ENCODE measurements around the gene SNAPC2.
A peak's percentile ranks its signal among the peaks of the same experiment; 100 is the strongest.

The SNAPC2 gene

DNA sequence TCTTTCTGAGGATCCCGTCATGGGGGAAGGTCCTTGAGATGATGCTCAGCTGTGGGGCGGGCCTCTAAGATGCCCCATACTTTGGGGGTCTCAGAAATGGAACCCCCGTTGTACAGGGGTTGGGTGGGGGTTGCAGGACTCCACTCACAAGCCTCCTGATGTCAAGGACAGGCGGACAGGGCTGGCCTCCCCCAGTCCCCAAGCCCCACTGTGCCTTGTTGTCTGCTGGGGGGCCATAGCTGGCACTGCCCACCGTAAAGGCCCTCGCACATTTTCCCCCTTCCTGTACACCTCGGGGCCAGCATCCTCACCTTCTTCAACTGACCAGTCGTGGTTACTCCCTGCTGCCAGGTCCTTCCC, 2.7 kb downstream of the SNAPC2 start:
- peaks cover 15% of the 10 kb centered on the region for H3K4me1 ChIP-seq (ENCODE audit: control insufficient read depth, insufficient read depth, low read length)
- H3K36me3 ChIP-seq (ENCODE audit: control insufficient read depth, insufficient read depth, low read length), result peaks cover 8% of the 10 kb centered on the region
- no peaks in the 10 kb centered on the region for H3K9me3 ChIP-seq (ENCODE audit: control insufficient read depth, low read length)
- no peak overlapping the region for H3K4me3 ChIP-seq (ENCODE audit: insufficient read depth, low read depth, low read length)
- peaks cover 21% of the 10 kb centered on the region for H3K27me3 ChIP-seq (ENCODE audit: control insufficient read depth, insufficient read depth, low read length, poor library complexity, severe bottlenecking)
- H3K27ac ChIP-seq (ENCODE audit: insufficient read depth, low read depth, low read length, poor library complexity, severe bottlenecking), result no peak overlapping the region
- WGBS, 2 experiments, result 95 to 96% methylated on average over 8 of the region's 8 CpGs

DNA sequence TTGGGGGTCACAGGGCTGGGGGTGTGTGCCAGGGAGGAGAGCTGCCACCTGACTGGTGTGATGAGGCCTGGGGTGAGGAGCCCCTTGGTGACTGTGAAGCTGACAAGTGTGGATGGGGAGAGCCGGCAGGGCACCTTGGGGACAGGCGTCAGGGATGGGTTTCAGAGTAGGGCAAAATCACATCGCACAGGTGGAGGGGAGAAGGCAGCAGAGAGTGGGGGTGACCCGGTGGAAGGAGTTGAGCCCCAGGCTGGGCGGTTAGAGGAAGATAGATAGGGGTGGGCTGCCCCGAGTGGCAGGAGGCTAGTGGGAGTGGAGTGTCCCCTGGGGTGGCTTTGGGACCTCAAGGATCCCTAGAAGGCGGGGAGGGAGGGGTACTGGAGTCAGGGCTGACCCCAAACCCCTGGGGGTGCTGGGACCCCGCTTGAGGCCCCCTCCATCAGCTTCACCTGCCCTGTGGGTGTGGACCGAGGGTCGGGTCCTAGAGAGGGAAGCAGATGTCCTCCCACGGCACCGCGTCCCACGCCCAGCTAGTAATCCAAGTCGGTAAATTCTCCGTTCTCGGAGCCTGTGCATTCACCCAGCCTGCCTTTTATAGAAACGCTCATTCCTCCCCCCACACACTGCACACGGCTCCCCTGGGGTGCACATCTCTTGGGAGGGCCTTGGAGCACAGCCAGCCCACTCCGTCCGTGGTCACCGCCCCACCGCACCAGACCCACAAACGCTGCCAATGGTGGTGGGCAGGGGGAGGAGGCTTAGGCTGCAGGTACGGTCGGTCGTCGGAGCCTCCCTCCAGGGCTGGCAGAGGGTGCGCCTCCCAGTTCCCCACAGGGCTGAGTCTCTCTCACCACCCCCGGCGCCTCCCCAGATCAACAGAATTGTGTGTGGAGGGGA, 3.4 kb downstream of the SNAPC2 start:
- WGBS, 2 experiments, result 94 to 95% methylated on average over 31 of the region's 31 CpGs
- no peak overlapping the region for H3K4me3 ChIP-seq (ENCODE audit: insufficient read depth, low read depth, low read length)
- peaks cover 14% of the 10 kb centered on the region for H3K27me3 ChIP-seq (ENCODE audit: control insufficient read depth, insufficient read depth, low read length, poor library complexity, severe bottlenecking)
- peaks cover 15% of the 10 kb centered on the region for H3K4me1 ChIP-seq (ENCODE audit: control insufficient read depth, insufficient read depth, low read length)
- H3K9me3 ChIP-seq (ENCODE audit: control insufficient read depth, low read length), result no peaks in the 10 kb centered on the region
- peaks cover 8% of the 10 kb centered on the region for H3K36me3 ChIP-seq (ENCODE audit: control insufficient read depth, insufficient read depth, low read length)
- H3K27ac ChIP-seq (ENCODE audit: insufficient read depth, low read depth, low read length, poor library complexity, severe bottlenecking), result no peak overlapping the region

- peaks cover 8% of the 10 kb centered on the region for H3K36me3 ChIP-seq (ENCODE audit: control insufficient read depth, insufficient read depth, low read length)
- 90 to 94% methylated on average over 12 of the region's 12 CpGs for WGBS, 2 experiments
- peaks cover 15% of the 10 kb centered on the region for H3K4me1 ChIP-seq (ENCODE audit: control insufficient read depth, insufficient read depth, low read length)
- H3K9me3 ChIP-seq (ENCODE audit: control insufficient read depth, low read length), result no peaks in the 10 kb centered on the region
- peak overlapping the region; percentile 69 for H3K4me3 ChIP-seq (ENCODE audit: insufficient read depth, low read depth, low read length)
- H3K27me3 ChIP-seq (ENCODE audit: control insufficient read depth, insufficient read depth, low read length, poor library complexity, severe bottlenecking), result peaks cover 7% of the 10 kb centered on the region
- no peak overlapping the region for H3K27ac ChIP-seq (ENCODE audit: insufficient read depth, low read depth, low read length, poor library complexity, severe bottlenecking)
Observed at GRCh38 chr19:7924241-7924640, 4.1 kb downstream of the SNAPC2 start.

GRCh38 chr19:7924651-7925170, 4.6 kb downstream of the SNAPC2 start:
- Histone ChIP-seq H3K9me3 (ENCODE audit: control insufficient read depth, low read length) (no peaks in the 10 kb centered on the region), H3K27ac (ENCODE audit: insufficient read depth, low read depth, low read length, poor library complexity, severe bottlenecking) (no peak overlapping the region), H3K36me3 (ENCODE audit: control insufficient read depth, insufficient read depth, low read length) (peaks cover 8% of the 10 kb centered on the region), H3K4me3 (ENCODE audit: insufficient read depth, low read depth, low read length) (peak overlapping the region; percentile 69), H3K4me1 (ENCODE audit: control insufficient read depth, insufficient read depth, low read length) (peaks cover 11% of the 10 kb centered on the region), H3K27me3 (ENCODE audit: control insufficient read depth, insufficient read depth, low read length, poor library complexity, severe bottlenecking) (peaks cover 2% of the 10 kb centered on the region)
- WGBS, 2 experiments, result 53 to 55% methylated on average over 34 of the region's 34 CpGs

- H3K4me1 ChIP-seq (ENCODE audit: control insufficient read depth, insufficient read depth, low read length), result peaks cover 9% of the 10 kb centered on the region
- H3K36me3 ChIP-seq (ENCODE audit: control insufficient read depth, insufficient read depth, low read length), result peaks cover 8% of the 10 kb centered on the region
- peak overlapping the region; percentile 72 for H3K27ac ChIP-seq (ENCODE audit: insufficient read depth, low read depth, low read length, poor library complexity, severe bottlenecking)
- 0% methylated on average over 98 of the region's 98 CpGs for WGBS, 2 experiments
- peak overlapping the region; percentile 69 for H3K4me3 ChIP-seq (ENCODE audit: insufficient read depth, low read depth, low read length)
- no peaks in the 10 kb centered on the region for H3K9me3 ChIP-seq (ENCODE audit: control insufficient read depth, low read length)
- H3K27me3 ChIP-seq (ENCODE audit: control insufficient read depth, insufficient read depth, low read length, poor library complexity, severe bottlenecking), result no peaks in the 10 kb centered on the region
Observed at GRCh38 chr19:7925171-7925851, 5.2 kb downstream of the SNAPC2 start.

- Histone ChIP-seq H3K9me3 (ENCODE audit: control insufficient read depth, low read length) (no peaks in the 10 kb centered on the region), H3K27ac (ENCODE audit: insufficient read depth, low read depth, low read length, poor library complexity, severe bottlenecking) (peak within 1 kb of the TSS; percentile 72), H3K4me1 (ENCODE audit: control insufficient read depth, insufficient read depth, low read length) (peaks cover 6% of the 10 kb centered on the region), H3K27me3 (ENCODE audit: control insufficient read depth, insufficient read depth, low read length, poor library complexity, severe bottlenecking) (no peaks in the 10 kb centered on the region), H3K4me3 (ENCODE audit: insufficient read depth, low read depth, low read length) (peak within 1 kb of the TSS; percentile 69), H3K36me3 (ENCODE audit: control insufficient read depth, insufficient read depth, low read length) (peaks cover 13% of the 10 kb centered on the region)
- 9 to 12% methylated on average over 65 of the region's 65 CpGs for WGBS, 2 experiments
Observed at GRCh38 chr19:7926021-7926726, 6.0 kb downstream of the SNAPC2 start, which contains the start of gene CTXN1. TSS of gene CTXN1 (minus strand) at chr19:7926135. CDS start at chr19:7925538, 597 bp downstream.

DNA sequence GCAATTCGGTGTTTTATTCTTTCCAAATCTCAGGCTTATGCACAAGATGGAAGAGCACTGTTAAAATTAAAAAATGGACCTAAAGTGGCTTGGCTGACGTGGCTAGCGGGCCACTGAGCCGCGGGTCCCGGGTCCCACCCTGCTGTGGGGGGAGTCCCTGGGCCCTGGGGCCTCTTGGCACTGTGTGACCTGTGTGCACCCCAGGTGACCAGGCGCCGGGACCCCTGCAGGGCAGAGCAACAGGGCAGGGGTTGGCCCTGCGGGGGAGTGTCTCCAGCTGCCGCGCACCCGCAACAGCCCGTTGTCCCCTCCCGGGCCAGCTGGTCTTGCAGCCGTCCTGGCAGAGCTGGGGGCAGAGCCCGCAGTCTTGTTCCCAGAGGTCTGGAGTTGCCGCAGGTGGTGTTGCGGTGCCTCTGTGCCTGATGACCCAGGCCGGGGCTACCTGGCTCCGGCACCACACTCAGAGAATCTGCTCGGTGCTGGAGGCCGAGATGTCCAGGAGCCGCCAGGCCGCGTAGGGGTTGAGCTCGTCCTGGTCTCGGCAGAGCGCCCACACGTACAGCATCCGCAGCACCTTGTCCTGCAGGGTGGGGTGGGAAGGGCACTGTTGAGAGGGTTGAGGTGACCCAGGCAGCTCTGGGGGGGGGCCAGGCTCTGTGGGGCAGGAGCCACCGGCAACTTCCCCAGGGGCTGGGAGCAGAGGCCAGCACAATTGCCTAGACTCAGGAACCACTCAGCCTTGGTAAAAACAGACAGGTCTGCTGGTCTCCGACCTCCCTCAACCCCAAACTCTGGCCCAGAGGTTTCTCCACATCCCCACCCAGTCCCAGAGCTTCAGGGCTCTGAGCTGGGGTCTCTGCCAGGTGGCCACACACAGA, 6.8 kb downstream of the SNAPC2 start:
- no peaks in the 10 kb centered on the region for H3K9me3 ChIP-seq (ENCODE audit: control insufficient read depth, low read length)
- H3K4me1 ChIP-seq (ENCODE audit: control insufficient read depth, insufficient read depth, low read length), result no peaks in the 10 kb centered on the region
- H3K4me3 ChIP-seq (ENCODE audit: insufficient read depth, low read depth, low read length), result no peak overlapping the region
- H3K27me3 ChIP-seq (ENCODE audit: control insufficient read depth, insufficient read depth, low read length, poor library complexity, severe bottlenecking), result no peaks in the 10 kb centered on the region
- peaks cover 20% of the 10 kb centered on the region for H3K36me3 ChIP-seq (ENCODE audit: control insufficient read depth, insufficient read depth, low read length)
- 90 to 93% methylated on average over 32 of the region's 32 CpGs for WGBS, 2 experiments
- H3K27ac ChIP-seq (ENCODE audit: insufficient read depth, low read depth, low read length, poor library complexity, severe bottlenecking), result no peak overlapping the region

- H3K4me3 ChIP-seq (ENCODE audit: insufficient read depth, low read depth, low read length), result no peak overlapping the region
- H3K4me1 ChIP-seq (ENCODE audit: control insufficient read depth, insufficient read depth, low read length), result no peaks in the 10 kb centered on the region
- H3K36me3 ChIP-seq (ENCODE audit: control insufficient read depth, insufficient read depth, low read length), result peaks cover 21% of the 10 kb centered on the region
- H3K9me3 ChIP-seq (ENCODE audit: control insufficient read depth, low read length), result no peaks in the 10 kb centered on the region
- H3K27ac ChIP-seq (ENCODE audit: insufficient read depth, low read depth, low read length, poor library complexity, severe bottlenecking), result no peak overlapping the region
- H3K27me3 ChIP-seq (ENCODE audit: control insufficient read depth, insufficient read depth, low read length, poor library complexity, severe bottlenecking), result no peaks in the 10 kb centered on the region
- WGBS, 2 experiments, result 95 to 96% methylated on average over 23 of the region's 23 CpGs
Observed at GRCh38 chr19:7927605-7928333, 7.6 kb downstream of the SNAPC2 start.

DNA sequence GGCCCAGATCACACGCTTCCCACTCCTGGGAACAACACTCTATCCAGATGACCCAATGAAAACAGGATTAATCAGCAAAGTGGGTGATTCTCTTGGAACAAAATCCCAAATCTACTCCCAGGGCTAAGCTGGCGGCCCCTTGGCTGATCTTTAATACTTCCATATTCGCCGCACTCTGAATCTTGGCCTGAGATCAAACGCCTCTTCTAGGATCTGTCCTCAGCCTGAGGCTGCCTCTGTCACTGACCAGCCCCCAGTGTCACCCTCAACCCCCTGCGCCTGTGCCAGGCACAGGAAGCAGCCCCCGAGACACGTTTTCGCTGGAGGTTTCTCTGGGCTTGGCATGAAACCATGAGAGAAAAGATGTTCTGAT, 8.2 kb downstream of the SNAPC2 start:
- WGBS, 2 experiments, result 94 to 95% methylated on average over 9 of the region's 9 CpGs
- Histone ChIP-seq H3K4me3 (ENCODE audit: insufficient read depth, low read depth, low read length) (no peak overlapping the region), H3K9me3 (ENCODE audit: control insufficient read depth, low read length) (no peaks in the 10 kb centered on the region), H3K27me3 (ENCODE audit: control insufficient read depth, insufficient read depth, low read length, poor library complexity, severe bottlenecking) (no peaks in the 10 kb centered on the region), H3K27ac (ENCODE audit: insufficient read depth, low read depth, low read length, poor library complexity, severe bottlenecking) (no peak overlapping the region), H3K4me1 (ENCODE audit: control insufficient read depth, insufficient read depth, low read length) (no peaks in the 10 kb centered on the region), H3K36me3 (ENCODE audit: control insufficient read depth, insufficient read depth, low read length) (peaks cover 24% of the 10 kb centered on the region)
